T-helper 22 cell (primary cell): ENCODE measurements around the gene YIPF7.
A peak's percentile ranks its signal among the peaks of the same experiment; 100 is the strongest.

ENCODE experiments used
- DNase-seq: peaks from one replicate; pipeline ENCODE4 v3.0.0-alpha.2; 2020; ENCODE audit warnings: low read depth

Gene YIPF7

DNA sequence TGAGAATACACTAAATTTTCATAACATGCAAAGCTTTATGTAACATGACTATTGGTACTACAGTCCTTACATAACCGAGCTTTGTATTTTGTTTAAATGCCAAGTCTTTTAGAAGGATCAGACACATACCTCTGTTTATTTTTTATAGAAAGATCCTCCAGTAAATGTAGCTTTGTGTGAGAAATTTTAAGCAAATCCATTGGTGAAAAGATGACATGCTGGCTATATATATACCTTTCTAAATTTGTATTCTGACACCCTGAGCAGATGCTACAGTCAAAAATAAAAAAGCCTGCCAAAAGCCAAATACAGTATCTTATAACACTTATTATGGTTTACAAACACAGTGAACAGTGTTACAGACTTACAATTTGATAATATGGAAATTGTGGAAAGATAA, at the start of gene YIPF7:
Gene YIPF7 (minus strand): TSS at position 201 of the 400 bp plus-strand sequence. CDS start 1,525 bp downstream, outside the sequence.
- no peak for DNase-seq

DNA sequence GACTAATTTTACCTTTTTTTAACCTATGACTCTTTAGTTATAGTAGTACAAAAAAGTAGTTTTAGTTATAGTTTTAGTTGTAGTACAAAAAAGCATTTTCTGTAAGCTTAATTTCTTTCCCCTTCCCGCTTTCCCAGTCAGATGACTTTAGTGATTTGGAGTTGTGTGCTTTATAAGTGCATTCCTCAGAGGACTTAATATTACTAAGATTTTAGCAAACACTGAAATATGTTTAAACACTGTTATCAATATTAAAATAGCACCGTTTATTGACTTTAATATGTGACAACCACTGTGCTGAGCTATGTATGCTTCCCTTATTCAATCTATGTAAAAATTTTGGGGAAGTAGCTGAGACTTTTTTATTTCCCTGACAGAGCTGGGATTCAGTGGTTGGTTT, 49.6 kb upstream of the YIPF7 start:
- no peak for DNase-seq

GRCh38 chr4:44700427-44700826, 49.0 kb upstream of the YIPF7 start:
- no peak for DNase-seq

DNA sequence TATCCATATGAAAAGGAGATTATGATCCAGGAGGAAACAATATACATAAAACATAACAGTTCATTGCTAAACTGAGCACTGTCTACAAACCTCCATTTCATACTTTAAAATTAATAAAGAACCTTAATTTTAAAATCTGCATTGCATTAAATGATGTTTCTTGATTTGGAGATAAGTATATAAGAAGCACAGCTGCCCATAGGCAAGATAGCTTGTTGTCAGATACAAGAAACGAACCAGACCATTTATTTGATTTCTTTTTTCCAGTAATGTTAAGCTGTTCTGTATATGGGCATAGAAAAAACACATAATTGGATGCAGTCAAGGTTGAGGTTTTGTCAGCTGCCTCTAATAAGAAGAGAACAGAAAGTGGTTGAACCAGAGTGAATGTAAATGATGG, 33.2 kb upstream of the YIPF7 start:
- DNase-seq = no peak

DNA sequence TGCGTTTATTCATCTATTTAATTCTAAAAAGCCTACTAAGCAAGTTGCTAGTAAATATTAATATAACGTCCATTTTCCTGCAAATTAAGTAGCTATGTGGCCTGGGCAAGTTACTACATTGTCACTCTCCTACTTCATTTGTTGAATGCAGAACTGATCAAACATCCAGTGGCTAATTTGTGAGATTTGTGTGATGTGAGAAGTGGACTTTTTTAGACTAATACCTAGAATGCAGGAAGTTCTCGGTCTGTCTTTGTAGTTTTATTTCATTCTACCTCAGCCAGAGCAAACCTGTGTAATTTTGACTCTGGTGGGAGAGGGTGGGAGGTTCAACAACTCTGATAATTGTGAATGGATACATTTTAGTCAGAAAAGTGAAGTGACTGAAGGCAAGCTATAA, 27.6 kb upstream of the YIPF7 start:
- DNase-seq = no peak

DNA sequence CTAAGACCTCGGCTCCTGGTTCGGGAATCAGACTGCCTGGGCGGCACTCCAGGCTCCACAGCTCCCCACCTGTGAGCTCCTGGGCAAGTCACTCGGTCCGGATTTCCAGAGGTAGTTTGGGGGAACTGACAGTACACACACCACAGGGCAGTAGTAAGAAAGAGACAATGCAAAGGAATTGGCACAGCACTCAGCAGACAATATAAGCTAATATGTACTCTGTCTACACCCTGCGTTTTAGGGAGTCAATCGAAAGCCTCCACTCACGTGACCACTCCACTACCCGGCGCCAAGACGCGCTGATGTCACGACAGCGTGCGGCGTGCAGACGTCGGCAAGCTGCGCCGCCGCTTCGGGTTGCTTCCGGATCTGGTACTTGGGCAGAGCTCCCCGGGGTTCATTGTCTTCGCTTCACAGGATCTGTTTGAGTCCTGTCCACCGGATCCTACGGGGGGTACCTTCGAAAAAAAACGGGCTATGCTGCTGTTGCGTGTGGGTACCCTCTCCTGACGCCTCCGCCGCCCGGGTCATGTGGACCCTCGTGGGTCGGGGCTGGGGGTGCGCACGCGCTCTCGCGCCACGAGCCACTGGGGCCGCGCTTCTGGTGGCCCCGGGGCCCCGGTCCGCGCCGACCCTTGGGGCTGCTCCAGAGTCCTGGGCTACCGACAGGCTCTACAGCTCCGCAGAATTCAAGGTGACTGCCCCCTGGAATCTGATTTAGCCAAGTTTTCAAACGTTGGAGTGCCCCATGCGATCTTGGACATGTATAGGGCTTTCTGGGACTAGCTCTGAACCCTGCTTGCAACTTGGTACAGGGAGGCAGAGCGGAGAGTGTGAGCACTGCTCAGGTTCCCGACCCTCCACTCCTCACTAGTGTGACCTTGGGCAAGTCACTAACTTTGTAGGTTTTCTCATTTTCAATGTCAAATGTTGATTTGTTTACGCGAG, 26.9 kb upstream of the YIPF7 start, which contains the start of gene GUF1:
Gene GUF1 (plus strand): TSS at position 327 of the 948 bp plus-strand sequence. CDS start 203 bp downstream, at position 530.
- DNase-seq = peak; percentile 80

DNA sequence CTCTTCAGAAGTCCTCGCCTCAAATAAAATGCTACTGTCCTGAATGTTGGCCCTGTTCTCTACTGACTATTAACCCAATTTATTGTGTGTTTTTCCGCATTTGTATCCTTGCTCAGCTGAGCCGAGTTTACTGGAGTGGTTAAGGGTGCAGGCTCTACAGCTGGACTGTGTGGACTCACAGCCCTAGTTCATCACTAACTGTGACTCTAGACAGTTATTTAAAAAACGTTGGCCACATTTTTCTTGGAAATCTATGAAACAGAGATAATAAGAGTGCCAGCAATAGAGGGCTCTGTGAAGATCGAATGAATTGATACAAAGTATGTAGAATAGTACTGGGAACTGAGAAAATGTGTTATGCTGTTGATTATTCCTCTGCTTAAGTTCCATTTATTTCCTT, 23.9 kb upstream of the YIPF7 start:
- DNase-seq = no peak

DNA sequence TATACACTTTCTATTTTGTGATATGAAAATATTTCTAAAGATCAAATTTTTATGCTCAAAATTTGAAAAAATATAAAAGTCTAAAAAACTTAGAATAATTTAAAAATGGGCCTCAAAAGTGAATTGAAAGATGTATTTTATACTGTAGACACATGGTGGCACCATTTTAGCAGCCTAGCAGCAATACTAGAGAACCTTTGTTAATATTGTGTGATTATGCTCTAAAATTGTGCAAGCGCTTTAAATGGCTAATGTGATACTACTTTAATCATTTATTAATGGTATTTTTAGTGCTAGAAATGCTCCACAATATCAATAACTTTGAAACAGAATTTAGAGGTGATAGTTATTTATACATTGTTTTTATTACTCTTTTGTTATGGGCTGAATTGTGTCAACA, 23.0 kb upstream of the YIPF7 start:
- no peak for DNase-seq

DNA sequence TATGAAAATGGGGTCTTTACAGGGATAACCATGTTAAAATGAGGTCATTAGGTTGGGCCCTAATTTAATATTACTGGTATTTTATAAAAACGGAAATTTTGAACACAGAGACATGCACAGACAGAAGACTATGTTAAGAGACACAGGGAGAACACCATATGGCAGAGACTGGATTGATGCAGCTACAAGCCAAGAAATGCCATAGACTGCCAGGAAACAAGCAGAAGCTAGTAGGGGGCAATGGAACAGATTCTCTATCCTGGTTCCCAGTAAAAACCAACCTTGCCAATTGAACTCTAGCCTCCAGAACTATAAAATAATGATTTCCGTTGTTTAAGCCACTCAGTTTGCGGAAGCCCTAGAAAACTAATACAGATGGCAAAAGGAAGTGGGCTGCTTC, 20.2 kb upstream of the YIPF7 start:
- no peak for DNase-seq

DNA sequence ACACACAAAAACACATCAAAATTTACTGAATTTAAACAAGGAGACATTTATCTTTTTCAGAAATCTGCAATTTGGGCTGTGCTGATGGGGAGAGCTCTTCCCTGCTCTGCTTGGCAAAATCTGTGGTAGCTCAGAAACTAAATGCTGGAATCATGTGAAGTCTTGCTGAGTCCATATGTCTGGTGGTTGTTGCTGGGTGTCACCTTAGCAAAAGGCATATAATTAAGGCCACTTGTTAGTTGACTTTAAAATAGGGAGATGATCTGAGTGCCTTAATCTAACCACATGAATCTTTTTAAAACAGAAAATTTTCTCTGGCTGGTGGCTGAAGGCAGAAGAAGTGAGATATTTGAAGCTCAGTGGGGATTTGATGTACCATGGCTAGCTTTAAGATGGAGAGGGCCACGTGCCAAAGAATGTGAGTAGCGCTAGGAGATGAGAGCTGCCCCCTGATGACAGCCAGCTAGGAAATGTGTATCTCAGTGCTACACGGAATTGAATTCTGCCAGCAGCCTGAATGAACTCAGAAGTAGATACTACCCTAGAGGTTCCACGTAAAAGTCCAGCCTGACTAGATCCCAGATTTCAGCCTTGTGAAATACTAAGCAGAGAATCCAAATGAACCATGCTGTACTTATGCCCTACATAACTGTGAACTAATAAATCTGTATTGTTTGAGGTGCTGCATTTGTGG, 19.2 kb upstream of the YIPF7 start:
- DNase-seq = no peak

DNA sequence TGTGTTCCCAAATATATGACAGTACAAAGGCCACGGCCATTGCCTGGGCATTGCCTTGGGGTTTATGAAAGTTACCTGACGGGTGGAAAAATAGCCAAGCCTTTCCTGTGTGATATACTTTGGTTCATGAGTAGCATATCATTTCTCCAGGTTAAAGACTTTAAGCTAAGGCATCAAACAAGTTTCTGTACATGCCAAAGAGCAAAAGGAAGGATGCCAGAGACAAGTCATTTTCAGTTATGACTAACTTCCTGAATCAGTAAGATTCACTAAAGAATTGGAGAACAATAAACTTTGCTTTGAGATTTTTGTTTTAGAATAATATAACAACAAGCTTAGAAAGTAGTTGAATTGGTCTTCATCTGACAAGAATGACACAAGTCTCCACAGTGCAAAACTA, 17.1 kb upstream of the YIPF7 start:
- no peak for DNase-seq

- no peak for DNase-seq
Measured at GRCh38 chr4:44663539-44664263, 12.3 kb upstream of the YIPF7 start.

- DNase-seq = no peak
Measured at GRCh38 chr4:44662623-44663005, 11.2 kb upstream of the YIPF7 start.

DNA sequence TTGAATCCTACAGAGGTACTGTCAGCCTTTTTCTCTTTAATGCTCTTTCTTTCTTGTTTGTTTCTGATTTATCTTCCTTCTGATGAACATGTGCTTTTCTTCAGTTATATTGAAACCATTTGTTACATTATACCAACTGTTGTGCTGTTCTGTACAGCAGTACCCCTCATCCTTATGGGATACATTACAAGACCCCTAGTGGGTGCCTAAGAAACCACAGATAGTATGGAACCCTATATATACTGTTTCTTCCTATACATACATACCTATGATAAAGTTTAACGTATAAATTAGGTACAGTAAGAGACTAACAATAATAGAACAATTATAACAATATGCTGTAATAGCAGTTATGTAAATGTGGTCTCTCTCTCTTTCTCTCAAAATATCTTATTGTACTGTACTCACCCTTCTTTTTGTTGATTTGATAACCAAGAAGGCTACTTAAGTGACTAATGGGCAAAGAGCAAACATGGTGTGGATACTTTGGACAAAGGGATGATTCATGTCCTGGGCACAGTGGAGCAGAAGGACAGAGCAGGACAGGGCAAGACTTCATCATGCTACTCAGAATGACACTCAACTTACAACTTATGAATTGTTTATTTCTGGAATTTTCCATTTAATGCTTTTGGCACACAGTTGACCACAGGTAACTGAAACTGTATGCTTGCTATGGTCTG, 10.7 kb upstream of the YIPF7 start:
- DNase-seq = no peak

DNA sequence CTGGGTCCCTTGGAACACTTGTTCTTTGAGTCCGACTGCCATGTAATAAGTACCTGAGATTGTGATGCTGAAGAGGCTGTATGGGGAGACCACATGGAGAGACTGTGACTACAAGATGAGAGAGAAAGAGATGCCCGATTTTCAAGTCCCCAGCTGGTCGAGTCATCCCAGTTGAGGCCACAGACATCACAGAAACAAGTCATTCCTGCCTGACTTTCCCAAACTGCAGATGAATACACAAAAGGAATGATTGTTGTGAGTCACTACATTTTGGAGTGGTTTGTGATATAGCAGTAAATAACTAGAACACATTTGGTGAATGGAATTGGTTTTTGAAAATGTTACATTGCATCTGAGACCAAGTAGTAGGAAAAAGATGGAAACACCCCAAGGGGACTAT, 9.0 kb upstream of the YIPF7 start:
- DNase-seq = no peak

DNA sequence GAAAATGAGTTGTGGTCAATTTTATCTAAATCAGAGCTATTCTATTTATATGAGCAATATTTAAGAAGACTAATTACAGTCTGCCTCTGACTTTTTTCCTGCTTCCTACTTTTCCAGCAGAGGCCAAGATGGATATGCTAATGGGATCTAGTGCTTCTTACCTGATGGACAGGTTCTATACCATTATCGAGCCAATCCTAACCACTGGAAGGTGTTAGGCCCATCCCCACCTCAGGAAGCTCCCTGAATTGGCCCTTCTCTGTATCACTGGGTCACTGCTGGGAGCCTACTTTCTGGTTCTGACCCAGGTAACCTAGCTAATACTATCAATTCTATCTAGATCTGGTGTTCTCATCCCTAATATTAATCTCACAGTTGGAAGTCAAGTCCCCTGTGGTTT, 577 bp upstream of the YIPF7 start:
- DNase-seq = no peak

GRCh38 chr4:44646151-44646550, 5.3 kb downstream of the YIPF7 start:
- no peak for DNase-seq

DNA sequence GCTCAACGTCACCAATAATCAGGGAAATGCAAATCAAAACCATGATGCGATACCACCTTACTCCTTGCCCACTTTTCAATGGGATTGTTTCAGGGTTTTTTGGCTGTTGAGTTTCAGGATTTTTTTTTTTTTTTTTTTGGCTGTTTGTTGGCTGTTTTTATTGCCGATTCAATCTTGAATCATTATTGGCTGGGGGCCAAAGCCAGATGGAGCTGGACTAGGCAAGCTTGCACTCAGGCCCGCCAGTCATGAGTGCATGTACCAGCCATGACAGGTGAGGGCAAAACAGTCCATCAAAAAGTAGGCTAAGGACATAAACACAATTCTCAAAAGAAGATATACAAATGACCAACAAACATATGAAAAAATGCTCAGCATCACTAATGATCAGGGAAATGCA, 13.3 kb downstream of the YIPF7 start:
- DNase-seq = no peak

DNA sequence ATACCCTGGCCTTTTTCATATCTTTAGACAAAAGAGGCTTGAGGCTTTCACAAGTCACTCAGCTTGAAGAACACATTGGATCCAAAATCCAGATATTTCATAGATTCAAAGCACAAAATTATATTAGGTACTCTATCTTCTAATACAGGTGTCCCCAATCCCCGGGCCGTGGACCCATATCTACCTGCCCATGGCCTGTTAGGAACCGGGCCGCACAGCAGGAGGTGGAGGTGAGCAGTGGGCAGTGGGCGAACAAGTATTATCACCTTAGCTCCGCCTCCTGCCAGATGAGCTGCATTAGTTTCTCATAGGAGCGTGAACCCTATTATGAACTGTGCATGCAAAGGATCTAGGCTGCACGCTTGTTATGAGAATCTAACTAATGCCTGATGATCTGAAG, 18.7 kb downstream of the YIPF7 start:
- DNase-seq = no peak

GRCh38 chr4:44632089-44632488, 19.3 kb downstream of the YIPF7 start:
- DNase-seq = no peak

- DNase-seq = peak; percentile 1
Measured at GRCh38 chr4:44629280-44629866, 22.1 kb downstream of the YIPF7 start.

DNA sequence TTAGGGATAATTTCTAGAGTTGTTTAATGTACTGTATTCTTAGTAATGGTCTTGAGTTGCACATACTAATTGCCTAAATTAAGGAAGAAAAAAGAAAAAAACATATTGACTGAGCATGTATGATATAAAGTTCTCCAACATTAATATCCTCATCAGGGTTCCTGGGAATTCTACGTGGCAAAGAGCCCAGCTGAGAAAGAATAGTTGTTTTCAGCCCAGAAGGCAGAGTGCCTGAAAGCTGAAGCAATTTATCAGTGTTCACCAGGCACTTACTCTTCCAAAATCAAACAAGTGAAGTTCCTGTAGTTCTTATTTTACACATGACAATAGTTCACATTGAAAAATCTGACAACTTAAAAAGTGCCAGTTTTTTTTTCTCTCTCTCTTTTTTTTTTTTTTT, 27.7 kb downstream of the YIPF7 start:
- DNase-seq = no peak
